AG09309 (cell line): ENCODE results near the gene CRTAC1.

ENCODE experiments used
- DNase-seq: peaks from one replicate; pipeline ENCODE4 v3.0.0-alpha.2; 2010; ENCODE audit warnings: low read depth
- H3K4me3 ChIP-seq: 2 replicates; pipeline ENCODE4 v1.5.1; 2011; ENCODE audit warnings: mild to moderate bottlenecking, low read depth, low read length, moderate library complexity; ENCODE audit not compliant: control insufficient read depth
- TF ChIP-seq, protein P1 (sequence below): IDR thresholded peaks from 2 replicates; pipeline ENCODE4 v1.5.1; 2011; ENCODE audit warnings: mild to moderate bottlenecking, low read depth, low read length, inconsistent platforms; ENCODE audit not compliant: insufficient read depth, control insufficient read depth; ENCODE audit errors: missing control alignments

Gene CRTAC1

DNA sequence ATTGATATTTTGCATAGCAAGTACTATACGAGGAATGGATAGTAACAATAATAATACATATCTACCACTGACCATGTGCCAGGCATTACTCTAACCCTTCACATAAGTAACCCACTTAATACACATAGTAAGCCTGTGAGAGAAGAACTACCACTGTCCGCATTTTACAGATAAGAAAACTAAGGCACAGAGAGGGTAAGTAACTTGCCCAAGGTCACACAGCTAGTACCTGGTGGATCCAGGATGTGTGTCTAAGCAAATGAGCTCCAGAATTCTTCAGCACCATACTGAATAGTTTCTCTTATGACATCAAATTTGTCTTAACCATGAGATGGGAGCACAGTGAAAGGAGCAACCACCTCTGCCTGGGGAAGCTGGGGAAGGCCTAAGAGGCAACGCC, 10.2 kb downstream of the CRTAC1 start:
- TF ChIP-seq, protein P1, sequence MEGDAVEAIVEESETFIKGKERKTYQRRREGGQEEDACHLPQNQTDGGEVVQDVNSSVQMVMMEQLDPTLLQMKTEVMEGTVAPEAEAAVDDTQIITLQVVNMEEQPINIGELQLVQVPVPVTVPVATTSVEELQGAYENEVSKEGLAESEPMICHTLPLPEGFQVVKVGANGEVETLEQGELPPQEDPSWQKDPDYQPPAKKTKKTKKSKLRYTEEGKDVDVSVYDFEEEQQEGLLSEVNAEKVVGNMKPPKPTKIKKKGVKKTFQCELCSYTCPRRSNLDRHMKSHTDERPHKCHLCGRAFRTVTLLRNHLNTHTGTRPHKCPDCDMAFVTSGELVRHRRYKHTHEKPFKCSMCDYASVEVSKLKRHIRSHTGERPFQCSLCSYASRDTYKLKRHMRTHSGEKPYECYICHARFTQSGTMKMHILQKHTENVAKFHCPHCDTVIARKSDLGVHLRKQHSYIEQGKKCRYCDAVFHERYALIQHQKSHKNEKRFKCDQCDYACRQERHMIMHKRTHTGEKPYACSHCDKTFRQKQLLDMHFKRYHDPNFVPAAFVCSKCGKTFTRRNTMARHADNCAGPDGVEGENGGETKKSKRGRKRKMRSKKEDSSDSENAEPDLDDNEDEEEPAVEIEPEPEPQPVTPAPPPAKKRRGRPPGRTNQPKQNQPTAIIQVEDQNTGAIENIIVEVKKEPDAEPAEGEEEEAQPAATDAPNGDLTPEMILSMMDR: no peak
- no peak overlapping the region for H3K4me3 ChIP-seq
- DNase-seq: no peak

DNA sequence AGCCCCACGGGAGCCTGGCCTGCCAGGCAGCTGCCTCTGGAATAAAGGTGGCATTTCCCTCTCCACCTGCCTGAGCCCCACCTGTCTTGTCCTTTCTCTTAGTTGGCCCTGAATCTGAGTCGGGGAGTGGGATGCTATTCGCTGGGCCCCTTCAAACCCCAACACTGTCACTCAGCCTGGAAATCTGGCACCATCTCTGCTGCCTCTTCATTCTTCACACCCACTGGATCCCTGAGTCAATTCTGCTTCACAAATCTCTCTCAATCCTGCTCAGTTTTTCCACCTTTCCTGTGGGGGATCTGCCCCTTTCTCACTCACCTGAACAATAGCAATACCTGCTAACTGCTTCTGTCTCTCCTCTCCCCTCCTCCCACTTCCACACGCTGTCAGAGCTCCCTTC, 10.6 kb downstream of the CRTAC1 start:
- TF ChIP-seq, protein P1: no peak
- DNase-seq: no peak
- H3K4me3 ChIP-seq: no peak overlapping the region

DNA sequence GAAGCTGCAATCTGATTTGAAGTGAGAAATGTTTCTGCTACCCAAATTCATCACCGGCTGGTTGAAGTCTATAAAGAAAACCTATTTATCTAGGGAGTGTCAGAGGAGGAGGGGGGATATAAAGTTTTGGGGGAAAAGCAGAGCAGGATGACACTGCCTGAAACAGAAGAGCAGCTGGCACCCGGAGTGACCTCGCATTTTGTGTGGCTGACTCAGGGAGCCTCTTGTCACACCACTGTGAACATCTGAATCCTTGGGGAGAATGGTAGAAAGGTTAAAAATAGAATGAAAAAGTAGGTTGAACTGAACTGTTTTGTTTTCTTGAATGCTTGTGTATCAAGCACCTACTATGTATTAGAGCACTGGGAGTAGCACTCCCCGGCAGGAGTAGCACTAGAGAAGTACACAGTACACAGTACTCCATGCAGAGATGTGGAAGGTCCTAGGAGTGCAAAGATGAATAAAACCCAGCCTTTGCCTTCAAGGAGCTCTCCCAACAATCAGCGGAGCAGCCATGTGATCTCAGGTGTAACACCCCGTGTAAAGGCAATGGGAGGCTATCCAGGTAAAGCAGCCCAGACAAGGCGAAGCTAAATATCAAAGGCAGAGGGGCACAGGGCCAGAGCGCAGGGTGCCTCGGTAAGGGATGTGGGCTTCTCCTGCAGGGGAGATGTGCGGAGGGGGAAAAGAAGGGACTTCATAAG, 13.5 kb downstream of the CRTAC1 start:
- no peak overlapping the region for H3K4me3 ChIP-seq
- no peak for DNase-seq
- TF ChIP-seq, protein P1: no peak

DNA sequence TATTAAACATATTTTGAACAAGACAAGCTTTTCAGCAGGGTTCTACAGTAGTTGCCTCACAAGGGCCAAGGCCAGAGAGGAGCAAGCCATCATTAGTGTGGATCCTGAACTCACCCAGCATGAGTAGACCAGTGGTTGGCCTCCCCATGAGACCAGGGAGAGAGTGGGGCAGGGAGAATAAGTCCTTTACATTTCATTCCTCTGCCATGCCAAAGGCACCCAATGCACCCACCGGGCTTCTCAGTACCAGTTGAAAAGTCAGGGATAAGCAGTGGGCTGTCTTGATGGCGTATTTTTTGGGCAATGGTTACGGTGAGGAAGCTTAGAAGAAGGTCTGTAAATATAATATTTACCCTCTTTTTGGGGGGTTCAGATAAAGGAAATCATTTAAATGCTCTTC, 16.6 kb downstream of the CRTAC1 start:
- no peak for DNase-seq
- no peak overlapping the region for H3K4me3 ChIP-seq
- TF ChIP-seq, protein P1: no peak

DNA sequence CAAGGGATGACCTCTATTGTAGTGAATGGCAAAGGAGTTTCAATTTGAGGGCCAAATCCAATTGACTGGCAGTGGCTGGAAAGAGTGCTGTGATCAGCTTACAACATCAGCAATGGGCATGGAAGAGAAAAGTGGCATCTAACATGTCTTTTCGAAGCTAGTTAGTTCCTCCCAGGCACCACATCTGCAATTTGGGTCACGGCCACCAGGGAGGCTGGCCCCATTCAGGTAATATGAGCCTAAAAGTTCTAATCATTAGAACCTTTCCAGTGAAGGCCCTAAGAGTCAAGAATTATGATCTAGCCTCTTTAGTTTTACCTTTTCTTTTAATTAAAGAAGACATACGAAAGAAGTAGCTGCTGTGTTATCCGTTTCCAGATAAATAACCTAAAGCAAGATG, 17.3 kb downstream of the CRTAC1 start:
- DNase-seq: no peak
- H3K4me3 ChIP-seq: no peak overlapping the region
- TF ChIP-seq, protein P1: no peak

DNA sequence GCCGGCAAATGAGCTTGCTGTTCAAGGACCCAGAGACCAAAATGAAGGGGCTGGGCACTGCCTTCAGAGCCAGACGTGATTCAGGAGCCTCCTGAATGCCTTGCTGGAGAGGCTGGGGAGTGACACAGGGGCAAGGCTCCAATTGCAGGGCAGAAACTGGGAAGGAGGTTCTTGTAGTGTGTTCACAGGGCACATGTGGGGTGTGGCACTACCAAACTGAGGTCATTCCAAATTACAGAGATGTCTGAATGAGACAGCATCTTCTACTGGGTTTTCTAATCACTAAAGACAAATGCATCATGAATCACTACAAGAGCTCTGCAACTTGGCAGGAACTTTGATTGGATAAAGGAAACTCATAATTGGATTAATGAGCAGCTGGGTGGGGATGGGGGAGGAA, 17.8 kb downstream of the CRTAC1 start:
- no peak for DNase-seq
- TF ChIP-seq, protein P1: no peak
- no peak overlapping the region for H3K4me3 ChIP-seq

DNA sequence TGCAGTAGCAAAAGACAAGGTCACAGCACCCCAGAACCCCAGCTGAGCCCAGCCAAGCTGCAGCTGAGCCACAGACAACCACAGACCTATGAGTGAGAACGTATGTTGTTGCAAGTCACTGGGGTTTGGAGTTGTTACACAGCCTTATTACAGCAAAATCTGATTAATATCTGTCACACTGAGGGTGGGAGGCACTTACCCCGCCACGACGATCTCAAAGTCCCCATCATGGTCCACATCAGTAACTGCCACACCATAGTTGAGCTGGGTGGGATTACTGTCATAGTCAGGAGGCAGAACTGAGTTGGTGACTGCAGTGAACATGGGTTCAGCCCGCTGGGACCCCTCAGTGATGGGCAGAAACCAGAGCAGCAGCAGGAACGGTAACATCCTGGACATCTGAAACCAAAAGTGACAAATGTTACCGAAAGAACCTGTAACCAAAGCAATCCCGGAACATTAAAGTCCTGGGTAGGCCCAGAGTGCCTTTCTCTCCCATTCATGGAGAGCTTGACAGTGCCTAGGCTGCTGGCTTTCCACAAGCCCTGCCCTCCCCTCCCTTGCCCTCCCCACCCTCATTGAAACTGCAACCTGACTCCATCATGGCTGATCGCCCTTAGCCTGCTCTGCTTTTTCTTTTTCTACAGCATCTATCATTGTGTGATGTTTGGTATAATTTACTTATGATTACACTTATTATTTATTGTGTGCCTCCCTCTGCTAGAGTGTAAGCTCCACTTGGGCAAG, 19.3 kb downstream of the CRTAC1 start:
- H3K4me3 ChIP-seq: no peak overlapping the region
- no peak for DNase-seq
- TF ChIP-seq, protein P1: no peak
